Osteocyte (in vitro differentiated cells): ENCODE results near the gene ZNF451. TPM values are rescaled to one million over a fixed set of nuclear protein-coding genes. Genes with fewer than 3 reads are reported as not detected.

ENCODE experiments used
- DNase-seq: peaks from one replicate; pipeline ENCODE4 v3.0.0; 2021; ENCODE audit warnings: mixed read lengths; ENCODE audit not compliant: unreplicated experiment; ENCODE audit errors: extremely low spot score
- H3K27ac Mint-ChIP-seq: one replicate; pipeline ENCODE4 v1.8.0; 2021; ENCODE audit warnings: mild to moderate bottlenecking, mixed read lengths; ENCODE audit not compliant: unreplicated experiment
- H3K27me3 Mint-ChIP-seq: one replicate; pipeline ENCODE4 v1.8.0; 2021; ENCODE audit warnings: mixed read lengths; ENCODE audit not compliant: unreplicated experiment
- H3K36me3 Mint-ChIP-seq: one replicate; pipeline ENCODE4 v1.8.0; 2021; ENCODE audit warnings: mixed read lengths; ENCODE audit not compliant: unreplicated experiment
- H3K4me1 Mint-ChIP-seq: one replicate; pipeline ENCODE4 v1.8.0; 2021; ENCODE audit warnings: mixed read lengths; ENCODE audit not compliant: unreplicated experiment
- H3K4me3 Mint-ChIP-seq: one replicate; pipeline ENCODE4 v1.8.0; 2021; ENCODE audit warnings: mild to moderate bottlenecking, moderate library complexity, mixed read lengths; ENCODE audit not compliant: unreplicated experiment
- H3K9me3 Mint-ChIP-seq: one replicate; pipeline ENCODE4 v1.8.0; 2021; ENCODE audit warnings: mixed read lengths; ENCODE audit not compliant: unreplicated experiment
- CTCF ChIP-seq: fragments of 200-600 bp; sonication (generic); IDR thresholded peaks from 2 replicates; pipeline ENCODE4 v1.5.0; 2021; ENCODE audit warnings: antibody characterized with exemption, mild to moderate bottlenecking, moderate library complexity
- total RNA-seq: library from RNA; stranded (reverse); gene quantifications from 2 replicates; pipeline ENCODE4 v1.2.1, GENCODE V29; 2021

The ZNF451 gene
- total RNA-seq, 1 donor from 2014 or later = 53.6 TPM

GRCh38 chr6:57094689-57095088, 4.7 kb downstream of the ZNF451 start:
- Mint-ChIP-seq H3K4me1 (peaks cover 41% of the 10 kb centered on the region), H3K4me3 (no peak overlapping the region), H3K27me3 (no peaks in the 10 kb centered on the region), H3K27ac (no peak overlapping the region), H3K36me3 (peaks cover 33% of the 10 kb centered on the region), H3K9me3 (no peaks in the 10 kb centered on the region)
- DNase-seq = no peak
- no peak for TF ChIP-seq CTCF

DNA sequence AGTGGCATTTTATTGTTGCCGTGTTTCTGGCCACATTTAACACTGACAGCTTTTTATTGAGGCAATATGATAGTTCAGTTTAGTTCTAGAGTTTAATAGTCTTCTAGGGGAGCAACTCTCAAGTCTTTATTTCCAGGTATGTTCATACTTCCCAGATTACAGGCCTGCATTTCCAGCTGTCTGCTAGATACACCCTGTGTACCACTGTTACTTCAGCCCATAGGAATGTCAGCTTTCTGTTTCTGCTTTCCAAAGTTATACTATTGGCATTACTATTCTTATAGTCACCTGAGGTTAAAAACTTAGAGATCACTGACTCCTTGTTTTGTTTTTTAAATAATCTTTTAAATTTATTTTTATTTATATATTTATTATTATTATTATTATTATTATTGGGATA, 7.6 kb downstream of the ZNF451 start:
- Mint-ChIP-seq H3K27me3 (no peaks in the 10 kb centered on the region), H3K9me3 (no peaks in the 10 kb centered on the region), H3K4me3 (no peak overlapping the region), H3K27ac (no peak overlapping the region), H3K4me1 (peaks cover 25% of the 10 kb centered on the region), H3K36me3 (peaks cover 53% of the 10 kb centered on the region)
- no peak for DNase-seq
- no peak for TF ChIP-seq CTCF

GRCh38 chr6:57102976-57103375, 13.0 kb downstream of the ZNF451 start:
- no peak overlapping the region for H3K4me3 Mint-ChIP-seq
- no peak for TF ChIP-seq CTCF
- peaks cover 2% of the 10 kb centered on the region for H3K4me1 Mint-ChIP-seq
- H3K27ac Mint-ChIP-seq = no peak overlapping the region
- no peaks in the 10 kb centered on the region for H3K9me3 Mint-ChIP-seq
- no peak for DNase-seq
- H3K27me3 Mint-ChIP-seq = no peaks in the 10 kb centered on the region
- peaks cover 63% of the 10 kb centered on the region for H3K36me3 Mint-ChIP-seq

DNA sequence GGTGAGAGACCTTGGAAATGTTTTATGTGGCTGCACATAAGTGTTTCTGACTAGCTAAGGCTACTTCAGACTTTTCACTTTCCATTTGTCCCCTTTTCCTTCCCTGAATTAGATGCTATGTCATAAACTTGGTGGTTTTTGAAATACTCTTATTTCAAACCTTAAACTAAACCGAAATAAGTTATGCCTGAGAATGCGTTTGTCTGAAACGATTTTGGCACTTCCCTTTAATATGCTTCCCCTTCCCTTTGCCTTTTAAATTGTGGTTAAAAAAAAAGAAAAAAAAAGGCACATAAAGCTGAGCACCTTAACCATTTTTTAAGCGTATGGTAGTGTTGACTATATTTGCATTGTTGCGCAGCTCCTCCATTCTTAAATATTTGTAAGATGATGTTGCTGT, 14.3 kb downstream of the ZNF451 start:
- no peak for TF ChIP-seq CTCF
- Mint-ChIP-seq H3K27ac (no peak overlapping the region), H3K27me3 (no peaks in the 10 kb centered on the region), H3K36me3 (peaks cover 62% of the 10 kb centered on the region), H3K4me1 (peaks cover 1% of the 10 kb centered on the region), H3K9me3 (no peaks in the 10 kb centered on the region), H3K4me3 (no peak overlapping the region)
- no peak for DNase-seq

- Mint-ChIP-seq H3K36me3 (peaks cover 41% of the 10 kb centered on the region), H3K4me3 (no peak overlapping the region), H3K4me1 (peaks cover 5% of the 10 kb centered on the region), H3K9me3 (no peaks in the 10 kb centered on the region), H3K27me3 (no peaks in the 10 kb centered on the region), H3K27ac (no peak overlapping the region)
- no peak for TF ChIP-seq CTCF
- no peak for DNase-seq
These were observed 17.0 kb downstream of the ZNF451 start for GRCh38 chr6:57106990-57107389.
